ENCODE data around the gene CCDC167.

Gene CCDC167

DNA sequence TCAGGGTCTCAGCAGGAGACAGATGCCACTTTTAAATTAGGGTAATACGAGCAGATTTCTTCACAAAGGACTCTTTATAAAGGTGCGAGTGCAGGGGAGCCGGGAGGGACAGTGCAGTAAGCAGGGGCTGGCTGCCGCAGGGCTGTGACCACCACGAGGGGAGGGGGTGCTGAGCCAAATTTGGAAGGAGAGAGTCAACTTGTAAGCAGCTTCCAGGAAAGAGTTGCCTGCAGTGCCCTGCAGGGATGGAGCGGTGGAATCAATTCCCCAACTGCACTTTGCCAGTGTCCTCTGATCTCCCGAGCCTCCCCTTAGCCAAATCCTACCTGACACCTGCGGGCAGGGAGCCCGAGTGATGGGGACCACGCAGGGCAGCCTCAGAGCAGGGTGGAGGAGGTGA is 13.9 kb upstream of the CCDC167 start:
- TF ChIP-seq, protein P1, sequence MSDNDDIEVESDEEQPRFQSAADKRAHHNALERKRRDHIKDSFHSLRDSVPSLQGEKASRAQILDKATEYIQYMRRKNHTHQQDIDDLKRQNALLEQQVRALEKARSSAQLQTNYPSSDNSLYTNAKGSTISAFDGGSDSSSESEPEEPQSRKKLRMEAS (IDR thresholded peaks at IDR 0.05) = no peak
- TF ChIP-seq FOXM1 (IDR thresholded peaks at IDR 0.05; ENCODE audit: borderline replicate concordance, low read depth) = no peak

DNA sequence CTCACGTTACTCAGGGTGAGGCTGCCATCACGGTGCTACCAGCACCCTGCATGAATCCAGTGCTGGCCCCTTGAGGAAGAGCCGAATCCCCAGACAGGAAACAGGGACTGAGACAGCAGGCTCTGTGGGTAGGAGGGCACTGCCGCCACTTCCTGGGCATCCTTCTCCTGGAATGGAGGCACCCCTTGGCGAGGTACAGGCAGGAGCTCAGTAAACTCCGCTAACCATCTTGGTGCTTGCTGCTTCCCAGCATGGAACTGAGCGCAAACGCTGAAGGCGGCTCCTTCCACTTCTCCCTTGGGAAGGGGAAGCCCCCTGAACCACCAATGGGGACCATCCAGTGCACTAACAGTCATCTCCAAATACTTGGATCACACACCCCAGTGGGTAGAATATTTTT is 13.5 kb upstream of the CCDC167 start:
- TF ChIP-seq TAF1 (IDR thresholded peaks at IDR 0.05; ENCODE audit: low read depth) (no peak), ZBTB7A (IDR thresholded peaks at IDR 0.05; ENCODE audit: low read depth) (no peak), TEAD4 (IDR thresholded peaks at IDR 0.05) (no peak), EGR1 (IDR thresholded peaks at IDR 0.05) (no peak), CREB1 (IDR thresholded peaks at IDR 0.05; ENCODE audit: low read depth) (no peak), CEBPB (IDR thresholded peaks at IDR 0.05) (no peak), TCF12 (IDR thresholded peaks at IDR 0.05; ENCODE audit: low read depth) (no peak), FOXM1 (IDR thresholded peaks at IDR 0.05; ENCODE audit: borderline replicate concordance, low read depth) (no peak), EP300 (IDR thresholded peaks at IDR 0.05; ENCODE audit: borderline replicate concordance) (no peak), RAD21 (IDR thresholded peaks at IDR 0.05; ENCODE audit: low read depth) (no peak), YY1 (IDR thresholded peaks at IDR 0.05; ENCODE audit: low read depth) (no peak), NFIC (IDR thresholded peaks at IDR 0.05) (no peak)
- TF ChIP-seq, protein P1 (IDR thresholded peaks at IDR 0.05) = no peak
- TF ChIP-seq, protein P2, sequence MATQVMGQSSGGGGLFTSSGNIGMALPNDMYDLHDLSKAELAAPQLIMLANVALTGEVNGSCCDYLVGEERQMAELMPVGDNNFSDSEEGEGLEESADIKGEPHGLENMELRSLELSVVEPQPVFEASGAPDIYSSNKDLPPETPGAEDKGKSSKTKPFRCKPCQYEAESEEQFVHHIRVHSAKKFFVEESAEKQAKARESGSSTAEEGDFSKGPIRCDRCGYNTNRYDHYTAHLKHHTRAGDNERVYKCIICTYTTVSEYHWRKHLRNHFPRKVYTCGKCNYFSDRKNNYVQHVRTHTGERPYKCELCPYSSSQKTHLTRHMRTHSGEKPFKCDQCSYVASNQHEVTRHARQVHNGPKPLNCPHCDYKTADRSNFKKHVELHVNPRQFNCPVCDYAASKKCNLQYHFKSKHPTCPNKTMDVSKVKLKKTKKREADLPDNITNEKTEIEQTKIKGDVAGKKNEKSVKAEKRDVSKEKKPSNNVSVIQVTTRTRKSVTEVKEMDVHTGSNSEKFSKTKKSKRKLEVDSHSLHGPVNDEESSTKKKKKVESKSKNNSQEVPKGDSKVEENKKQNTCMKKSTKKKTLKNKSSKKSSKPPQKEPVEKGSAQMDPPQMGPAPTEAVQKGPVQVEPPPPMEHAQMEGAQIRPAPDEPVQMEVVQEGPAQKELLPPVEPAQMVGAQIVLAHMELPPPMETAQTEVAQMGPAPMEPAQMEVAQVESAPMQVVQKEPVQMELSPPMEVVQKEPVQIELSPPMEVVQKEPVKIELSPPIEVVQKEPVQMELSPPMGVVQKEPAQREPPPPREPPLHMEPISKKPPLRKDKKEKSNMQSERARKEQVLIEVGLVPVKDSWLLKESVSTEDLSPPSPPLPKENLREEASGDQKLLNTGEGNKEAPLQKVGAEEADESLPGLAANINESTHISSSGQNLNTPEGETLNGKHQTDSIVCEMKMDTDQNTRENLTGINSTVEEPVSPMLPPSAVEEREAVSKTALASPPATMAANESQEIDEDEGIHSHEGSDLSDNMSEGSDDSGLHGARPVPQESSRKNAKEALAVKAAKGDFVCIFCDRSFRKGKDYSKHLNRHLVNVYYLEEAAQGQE (IDR thresholded peaks at IDR 0.05; ENCODE audit: low read depth) = no peak
- TF ChIP-seq, protein P3, sequence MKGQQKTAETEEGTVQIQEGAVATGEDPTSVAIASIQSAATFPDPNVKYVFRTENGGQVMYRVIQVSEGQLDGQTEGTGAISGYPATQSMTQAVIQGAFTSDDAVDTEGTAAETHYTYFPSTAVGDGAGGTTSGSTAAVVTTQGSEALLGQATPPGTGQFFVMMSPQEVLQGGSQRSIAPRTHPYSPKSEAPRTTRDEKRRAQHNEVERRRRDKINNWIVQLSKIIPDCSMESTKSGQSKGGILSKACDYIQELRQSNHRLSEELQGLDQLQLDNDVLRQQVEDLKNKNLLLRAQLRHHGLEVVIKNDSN (IDR thresholded peaks at IDR 0.05) = no peak

DNA sequence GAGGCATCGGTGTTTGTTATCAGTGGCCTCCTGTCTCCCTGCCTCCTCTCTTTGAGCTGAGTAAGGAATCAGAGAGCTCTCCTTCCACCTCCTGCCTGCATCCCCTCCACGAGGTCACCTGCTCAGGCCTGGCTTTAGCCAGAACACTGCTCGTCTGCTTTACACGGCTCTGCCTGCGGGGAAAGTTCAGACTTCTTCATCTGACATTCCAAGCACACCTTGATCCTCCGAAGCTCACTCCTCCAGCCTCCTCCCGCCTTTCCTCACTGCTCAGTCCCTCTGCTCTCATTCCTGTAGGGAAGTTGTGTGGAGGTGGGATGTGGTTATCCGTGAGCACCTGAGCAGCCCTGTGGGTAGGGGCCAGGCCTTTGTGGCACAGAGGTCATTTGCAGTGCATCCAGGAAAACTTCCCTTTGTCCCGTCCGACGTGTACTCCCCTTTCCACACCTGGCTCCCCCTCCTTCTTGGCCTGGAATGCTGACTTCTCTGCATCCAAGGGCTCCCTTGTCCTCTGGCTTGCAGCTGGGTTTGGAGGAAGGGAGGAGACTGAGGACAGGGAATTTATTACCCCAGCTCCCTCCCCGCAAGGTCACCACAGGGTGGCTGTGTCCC is 12.8 kb upstream of the CCDC167 start:
- TF ChIP-seq YY1 (IDR thresholded peaks at IDR 0.05; ENCODE audit: low read depth) (no peak), NFIC (IDR thresholded peaks at IDR 0.05) (no peak), CREB1 (IDR thresholded peaks at IDR 0.05; ENCODE audit: low read depth) (no peak), CEBPB (IDR thresholded peaks at IDR 0.05) (no peak), TAF1 (IDR thresholded peaks at IDR 0.05; ENCODE audit: low read depth) (no peak), EP300 (IDR thresholded peaks at IDR 0.05; ENCODE audit: borderline replicate concordance) (no peak), TEAD4 (IDR thresholded peaks at IDR 0.05) (no peak), RAD21 (IDR thresholded peaks at IDR 0.05; ENCODE audit: low read depth) (no peak)
- TF ChIP-seq, protein P3 (IDR thresholded peaks at IDR 0.05) = no peak
- TF ChIP-seq, protein P2 (IDR thresholded peaks at IDR 0.05; ENCODE audit: low read depth) = no peak

DNA sequence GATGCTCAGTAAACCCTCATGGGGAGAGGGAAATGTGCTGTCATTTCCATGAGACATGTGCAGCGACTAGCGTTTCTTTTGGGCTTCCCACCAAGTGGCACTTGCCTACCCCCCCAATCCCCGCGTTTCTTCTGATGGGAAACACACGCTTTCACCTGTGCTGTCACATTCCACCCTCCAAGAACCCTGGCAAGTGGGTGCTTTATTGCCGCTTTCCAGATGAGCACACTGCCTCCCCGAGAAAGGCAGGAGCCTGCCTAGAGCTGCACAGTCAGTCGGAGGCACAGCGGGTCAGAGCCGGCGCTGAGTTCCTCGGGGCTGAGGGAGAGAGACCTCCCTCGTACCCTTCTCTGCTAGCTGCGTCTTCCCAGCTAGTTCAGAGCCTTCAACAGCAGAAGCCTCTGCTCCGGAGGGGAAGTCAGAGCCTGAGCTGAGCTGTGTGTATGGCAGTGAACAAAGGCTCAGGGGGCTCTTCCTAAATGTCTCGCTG is 12.3 kb upstream of the CCDC167 start:
- TF ChIP-seq EGR1 (IDR thresholded peaks at IDR 0.05) (no peak), YY1 (IDR thresholded peaks at IDR 0.05; ENCODE audit: low read depth) (no peak), CEBPB (IDR thresholded peaks at IDR 0.05) (no peak), NFIC (IDR thresholded peaks at IDR 0.05) (no peak), RAD21 (IDR thresholded peaks at IDR 0.05; ENCODE audit: low read depth) (no peak), EP300 (IDR thresholded peaks at IDR 0.05; ENCODE audit: borderline replicate concordance) (no peak), FOXM1 (IDR thresholded peaks at IDR 0.05; ENCODE audit: borderline replicate concordance, low read depth) (no peak), CREB1 (IDR thresholded peaks at IDR 0.05; ENCODE audit: low read depth) (no peak), TAF1 (IDR thresholded peaks at IDR 0.05; ENCODE audit: low read depth) (no peak)
- TF ChIP-seq, protein P1 (IDR thresholded peaks at IDR 0.05) = no peak
- TF ChIP-seq, protein P2 (IDR thresholded peaks at IDR 0.05; ENCODE audit: low read depth) = no peak
- TF ChIP-seq, protein P3 (IDR thresholded peaks at IDR 0.05) = no peak

Measured in Ishikawa (cell line).